NT2/D1 (cell line): ENCODE results near the gene ZNF365.

Experiments used
- DNase-seq: peaks from one replicate; pipeline ENCODE4 v3.0.0-alpha.2; 2011; ENCODE audit warnings: low read depth, low spot score
- H3K27me3 ChIP-seq: 2 replicates; pipeline ENCODE4 v1.6.0; 2011; ENCODE audit warnings: mild to moderate bottlenecking; ENCODE audit not compliant: insufficient read length, insufficient read depth
- H3K36me3 ChIP-seq: 2 replicates; pipeline ENCODE4 v1.6.1; 2011; ENCODE audit warnings: mild to moderate bottlenecking, low read length, mixed read lengths; ENCODE audit not compliant: insufficient read depth, insufficient read length
- H3K4me1 ChIP-seq: 2 replicates; pipeline ENCODE4 v1.5.1; 2011; ENCODE audit not compliant: insufficient read depth, insufficient read length
- H3K4me3 ChIP-seq: 2 replicates; pipeline ENCODE4 v1.5.1; 2011; ENCODE audit warnings: low read depth; ENCODE audit not compliant: insufficient read length
- H3K9ac ChIP-seq: 2 replicates; pipeline ENCODE4 v1.6.0; 2011; ENCODE audit warnings: low read depth; ENCODE audit not compliant: insufficient read length
- H3K9me3 ChIP-seq: 2 replicates; pipeline ENCODE4 v1.5.1; 2011; ENCODE audit warnings: mild to moderate bottlenecking, low read length; ENCODE audit not compliant: insufficient read depth
- SUZ12 ChIP-seq: IDR thresholded peaks from 2 replicates; pipeline ENCODE4 v1.6.1; 2011; ENCODE audit not compliant: insufficient read length, insufficient read depth; ENCODE audit errors: extremely low read depth
- YY1 ChIP-seq: IDR thresholded peaks from 2 replicates; pipeline ENCODE4 v1.6.1; 2011; ENCODE audit not compliant: insufficient read length, insufficient read depth
- ZNF274 ChIP-seq: IDR thresholded peaks from 2 replicates; pipeline ENCODE4 v1.6.1; 2011; ENCODE audit warnings: mild to moderate bottlenecking, low read depth, low read length

ZNF365 gene

GRCh38 chr10:62380016-62380415 is 5.8 kb downstream of the ZNF365 start:
- H3K4me1 ChIP-seq, result no peaks in the 10 kb centered on the region
- H3K9me3 ChIP-seq, result no peaks in the 10 kb centered on the region
- H3K9ac ChIP-seq, result no peak overlapping the region
- no peak for DNase-seq
- H3K36me3 ChIP-seq, result no peaks in the 10 kb centered on the region
- TF ChIP-seq YY1 (no peak), SUZ12 (no peak), ZNF274 (no peak)
- peaks cover 15% of the 10 kb centered on the region for H3K27me3 ChIP-seq
- no peak overlapping the region for H3K4me3 ChIP-seq

GRCh38 chr10:62381385-62382102 is 7.4 kb downstream of the ZNF365 start:
- no peak for DNase-seq

GRCh38 chr10:62382831-62383230 is 8.7 kb downstream of the ZNF365 start:
- Histone ChIP-seq H3K4me1 (no peaks in the 10 kb centered on the region), H3K4me3 (no peak overlapping the region), H3K36me3 (no peaks in the 10 kb centered on the region), H3K9me3 (no peaks in the 10 kb centered on the region), H3K9ac (no peak overlapping the region), H3K27me3 (no peaks in the 10 kb centered on the region)
- DNase-seq, result no peak
- TF ChIP-seq SUZ12 (no peak), YY1 (no peak), ZNF274 (no peak)

More at GRCh38 chr10:62381385-62382102, 7.4 kb downstream of the ZNF365 start:
- Histone ChIP-seq H3K9me3 (no peaks in the 10 kb centered on the region), H3K27me3 (peaks cover 2% of the 10 kb centered on the region), H3K4me1 (no peaks in the 10 kb centered on the region), H3K4me3 (no peak overlapping the region), H3K36me3 (no peaks in the 10 kb centered on the region), H3K9ac (no peak overlapping the region)
- TF ChIP-seq ZNF274 (no peak), SUZ12 (no peak), YY1 (no peak)

DNA sequence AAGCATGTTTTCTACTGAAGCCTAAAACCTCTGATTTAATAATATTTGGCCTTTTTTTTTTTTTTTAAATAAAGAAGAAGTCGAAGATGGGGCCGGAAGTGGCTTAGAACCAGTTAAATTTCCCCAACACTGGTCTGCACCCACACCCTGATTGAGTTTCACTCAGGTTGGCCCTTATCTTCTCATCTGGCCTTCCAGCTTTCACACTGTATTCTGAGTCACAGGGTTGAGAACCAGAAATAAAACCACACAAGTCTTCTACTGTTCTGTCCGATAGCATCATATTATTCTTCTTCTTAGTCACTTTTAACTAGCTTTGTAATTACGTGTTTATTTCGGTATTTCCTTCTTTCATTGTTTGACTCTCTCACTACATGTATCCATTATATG is 9.9 kb downstream of the ZNF365 start:
- TF ChIP-seq YY1 (no peak), ZNF274 (no peak), SUZ12 (no peak)
- H3K36me3 ChIP-seq, result no peaks in the 10 kb centered on the region
- H3K27me3 ChIP-seq, result no peaks in the 10 kb centered on the region
- H3K4me1 ChIP-seq, result no peaks in the 10 kb centered on the region
- H3K4me3 ChIP-seq, result no peak overlapping the region
- no peaks in the 10 kb centered on the region for H3K9me3 ChIP-seq
- no peak overlapping the region for H3K9ac ChIP-seq
- no peak for DNase-seq

DNA sequence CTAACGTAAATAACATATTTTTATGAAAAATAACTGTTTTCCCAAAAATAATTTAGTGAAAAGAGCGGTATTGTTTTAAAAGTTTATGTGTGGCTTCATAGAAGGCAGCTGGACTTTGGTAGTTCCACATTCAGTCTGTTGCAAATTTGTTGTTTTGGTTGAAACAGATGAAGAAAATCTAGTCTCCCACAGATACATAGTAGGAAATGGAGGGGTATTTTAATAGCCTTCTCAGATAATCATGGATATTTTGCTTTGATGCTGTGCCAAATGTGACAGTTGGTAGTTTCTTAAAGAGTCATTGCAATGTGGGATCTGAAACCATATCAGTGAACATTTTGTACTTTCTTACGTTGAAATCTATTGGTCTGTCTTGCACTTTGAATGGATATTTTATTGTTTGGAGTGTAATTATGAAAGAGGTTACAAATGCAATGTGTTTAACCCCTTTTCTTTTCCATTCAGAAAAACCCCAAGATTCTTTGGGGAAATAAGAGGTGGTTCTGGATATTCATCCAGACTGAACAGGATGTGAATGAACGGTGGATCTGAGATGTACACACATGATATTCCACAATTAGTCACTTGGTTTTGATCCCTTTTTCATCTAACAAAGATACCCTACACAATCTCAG is 10.4 kb downstream of the ZNF365 start:
- Histone ChIP-seq H3K36me3 (no peaks in the 10 kb centered on the region), H3K4me1 (no peaks in the 10 kb centered on the region), H3K4me3 (no peak overlapping the region), H3K27me3 (no peaks in the 10 kb centered on the region), H3K9ac (no peak overlapping the region), H3K9me3 (no peaks in the 10 kb centered on the region)
- no peak for DNase-seq
- TF ChIP-seq YY1 (no peak), SUZ12 (no peak), ZNF274 (no peak)

- no peak overlapping the region for H3K4me3 ChIP-seq
- no peak for DNase-seq
- no peak overlapping the region for H3K9ac ChIP-seq
- H3K4me1 ChIP-seq, result no peaks in the 10 kb centered on the region
- no peak for TF ChIP-seq YY1
- no peaks in the 10 kb centered on the region for H3K27me3 ChIP-seq
- H3K9me3 ChIP-seq, result no peaks in the 10 kb centered on the region
- H3K36me3 ChIP-seq, result no peaks in the 10 kb centered on the region
Measured at GRCh38 chr10:62386356-62387320, 12.5 kb downstream of the ZNF365 start.

GRCh38 chr10:62388328-62388727 is 14.2 kb downstream of the ZNF365 start:
- no peak overlapping the region for H3K4me3 ChIP-seq
- no peak for DNase-seq
- no peaks in the 10 kb centered on the region for H3K9me3 ChIP-seq
- no peaks in the 10 kb centered on the region for H3K4me1 ChIP-seq
- no peaks in the 10 kb centered on the region for H3K27me3 ChIP-seq
- no peaks in the 10 kb centered on the region for H3K36me3 ChIP-seq
- no peak for TF ChIP-seq SUZ12
- no peak for TF ChIP-seq YY1
- TF ChIP-seq ZNF274, result no peak
- no peak overlapping the region for H3K9ac ChIP-seq
